Measurements from ENCODE around the gene ENGASE. TPM values are rescaled to one million over a fixed set of nuclear protein-coding genes. Genes with fewer than 3 reads are reported as not detected.
"Not testable (repeated sequence)": the region's sequence is repeated elsewhere in the genome, so short reads cannot be mapped to it uniquely, and the experiment has no call there.

The ENGASE gene, protein sequence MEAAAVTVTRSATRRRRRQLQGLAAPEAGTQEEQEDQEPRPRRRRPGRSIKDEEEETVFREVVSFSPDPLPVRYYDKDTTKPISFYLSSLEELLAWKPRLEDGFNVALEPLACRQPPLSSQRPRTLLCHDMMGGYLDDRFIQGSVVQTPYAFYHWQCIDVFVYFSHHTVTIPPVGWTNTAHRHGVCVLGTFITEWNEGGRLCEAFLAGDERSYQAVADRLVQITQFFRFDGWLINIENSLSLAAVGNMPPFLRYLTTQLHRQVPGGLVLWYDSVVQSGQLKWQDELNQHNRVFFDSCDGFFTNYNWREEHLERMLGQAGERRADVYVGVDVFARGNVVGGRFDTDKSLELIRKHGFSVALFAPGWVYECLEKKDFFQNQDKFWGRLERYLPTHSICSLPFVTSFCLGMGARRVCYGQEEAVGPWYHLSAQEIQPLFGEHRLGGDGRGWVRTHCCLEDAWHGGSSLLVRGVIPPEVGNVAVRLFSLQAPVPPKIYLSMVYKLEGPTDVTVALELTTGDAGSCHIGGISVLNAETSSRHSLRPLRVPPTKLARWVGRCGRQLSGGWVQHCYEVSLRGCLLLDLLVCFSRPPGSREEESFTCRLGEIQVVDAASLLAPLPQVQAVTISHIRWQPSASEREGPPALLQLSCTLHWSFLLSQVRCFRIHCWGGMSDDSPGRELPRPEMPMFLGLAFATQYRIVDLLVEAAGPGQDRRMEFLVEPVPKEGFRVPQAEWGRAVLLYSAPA
- 51.0 and 51.4 TPM in 2 replicates for total RNA-seq

GRCh38 chr17:79074649-79075445 lies at the start of gene ENGASE:
Gene ENGASE, plus strand, starts transcription at chr17:79074824. Its CDS starts 121 bp downstream, at chr17:79074945.
- intact Hi-C loops (cut with micrococcal nuclease): loop anchor here (1.0 to 5.0 kb wide), 2 partner anchors 10 to 317 kb away; no protein-coding TSS in a partner anchor

DNA sequence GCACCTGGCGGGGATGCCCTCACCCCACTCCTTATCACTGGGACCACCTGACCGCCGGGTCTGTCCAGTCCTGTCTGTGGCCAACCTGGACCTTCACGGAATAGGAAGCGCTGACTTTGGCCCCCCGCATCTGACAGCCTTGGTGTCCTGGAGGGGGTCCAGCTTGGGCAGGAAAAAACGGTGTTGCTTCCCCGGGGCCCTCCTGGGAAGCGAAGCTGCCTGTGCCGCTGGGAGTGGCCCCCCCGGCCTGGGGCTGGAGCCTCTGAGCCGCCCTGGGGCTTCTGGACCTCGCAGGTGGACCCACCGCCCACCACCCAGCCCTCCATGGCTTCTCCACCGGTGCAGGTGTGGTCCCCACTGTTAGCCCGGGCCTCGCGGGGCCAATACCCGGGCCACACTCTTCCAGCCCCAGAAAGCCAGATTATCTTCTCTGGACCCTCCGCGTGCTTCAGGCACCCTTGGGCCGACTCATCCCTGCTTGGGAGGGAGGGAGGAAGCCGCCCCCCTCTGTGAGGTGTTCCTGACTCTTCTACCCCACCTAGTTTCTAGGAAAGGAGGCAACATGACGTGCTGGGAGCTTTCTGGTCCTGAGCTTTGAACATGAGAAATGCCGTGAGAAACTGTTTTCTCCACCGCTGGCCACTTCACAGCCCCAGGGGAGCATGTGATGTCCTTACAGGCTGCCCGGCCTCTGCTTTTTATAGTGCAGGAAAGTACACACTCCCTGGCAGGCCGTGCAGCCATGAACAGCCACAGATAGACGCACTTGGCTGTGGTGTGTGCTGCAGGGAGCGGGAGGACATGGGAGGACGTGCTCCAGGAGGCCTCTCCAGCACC lies 49.5 kb upstream of the ENGASE start:
- Mint-ChIP-seq H3K27me3 (ENCODE audit: low read depth) (peaks cover 53% of the 10 kb centered on the region), H3K36me3 (ENCODE audit: low read depth) (no peaks in the 10 kb centered on the region), H3K4me3 (ENCODE audit: low read depth) (peak overlapping the region; percentile 30), H3K9me3 (no peaks in the 10 kb centered on the region), H3K4me1 (ENCODE audit: low read depth) (peaks cover 4% of the 10 kb centered on the region), H3K27ac (no peak overlapping the region)
- intact Hi-C loops (cut with micrococcal nuclease): no loop called here
- no peak for DNase-seq (ENCODE audit: low spot score)

More at GRCh38 chr17:79074649-79075445, at the start of gene ENGASE:
- peak within 1 kb of the TSS; percentile 82 for H3K4me3 Mint-ChIP-seq (ENCODE audit: low read depth)
- peaks cover 7% of the 10 kb centered on the region for H3K4me1 Mint-ChIP-seq (ENCODE audit: low read depth)
- peaks cover 3% of the 10 kb centered on the region for H3K27me3 Mint-ChIP-seq (ENCODE audit: low read depth)
- peaks cover 11% of the 10 kb centered on the region for H3K36me3 Mint-ChIP-seq (ENCODE audit: low read depth)
- no peaks in the 10 kb centered on the region for H3K9me3 Mint-ChIP-seq
- peak within 1 kb of the TSS; percentile 60 for H3K27ac Mint-ChIP-seq
- DNase-seq (ENCODE audit: low spot score): peak; percentile 93

GRCh38 chr17:79026376-79027273 lies 48.0 kb upstream of the ENGASE start:
- no peak overlapping the region for H3K27ac Mint-ChIP-seq
- H3K4me3 Mint-ChIP-seq (ENCODE audit: low read depth): no peak overlapping the region
- H3K27me3 Mint-ChIP-seq (ENCODE audit: low read depth): peaks cover 43% of the 10 kb centered on the region
- no peaks in the 10 kb centered on the region for H3K36me3 Mint-ChIP-seq (ENCODE audit: low read depth)
- intact Hi-C loops (cut with micrococcal nuclease): no loop called here
- H3K4me1 Mint-ChIP-seq (ENCODE audit: low read depth): peaks cover 4% of the 10 kb centered on the region
- DNase-seq (ENCODE audit: low spot score): no peak
- H3K9me3 Mint-ChIP-seq: no peaks in the 10 kb centered on the region

- intact Hi-C loops (cut with micrococcal nuclease): no loop called here
- no peak for DNase-seq (ENCODE audit: low spot score)
- no peak overlapping the region for H3K4me3 Mint-ChIP-seq (ENCODE audit: low read depth)
These were observed 47.2 kb upstream of the ENGASE start for GRCh38 chr17:79027274-79027924.

DNA sequence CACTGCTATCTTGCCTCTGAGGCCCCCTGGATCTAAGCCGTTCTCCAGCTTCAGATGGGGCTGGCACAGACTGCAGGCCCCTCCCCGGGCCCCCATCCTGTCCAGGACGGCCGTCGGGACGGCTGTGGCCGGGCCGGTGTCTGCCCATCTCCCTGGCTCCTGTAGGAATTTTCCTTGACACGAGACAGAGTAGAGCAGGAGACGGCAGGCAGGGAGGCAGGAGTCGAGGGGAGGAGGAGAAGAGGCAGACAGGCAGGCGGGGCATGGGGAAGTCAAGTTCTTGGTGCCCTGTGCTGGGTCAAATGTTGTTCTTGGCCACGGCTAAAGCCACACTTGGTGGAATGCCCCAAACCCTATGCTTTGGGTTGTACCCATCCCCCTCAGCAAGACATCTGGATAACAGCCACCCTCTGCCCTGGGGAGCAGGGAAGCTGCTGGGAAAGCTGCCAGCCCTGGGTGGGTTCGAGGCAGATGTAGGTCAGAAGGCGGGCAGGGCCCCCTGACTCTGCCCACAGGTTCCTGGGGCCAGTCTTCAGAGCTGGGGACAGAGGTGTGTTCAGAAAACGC lies 46.6 kb upstream of the ENGASE start:
- Mint-ChIP-seq H3K27me3 (ENCODE audit: low read depth) (peaks cover 40% of the 10 kb centered on the region), H3K4me1 (ENCODE audit: low read depth) (peaks cover 4% of the 10 kb centered on the region), H3K36me3 (ENCODE audit: low read depth) (no peaks in the 10 kb centered on the region), H3K4me3 (ENCODE audit: low read depth) (no peak overlapping the region), H3K27ac (no peak overlapping the region), H3K9me3 (no peaks in the 10 kb centered on the region)
- intact Hi-C loops (cut with micrococcal nuclease): no loop called here
- no peak for DNase-seq (ENCODE audit: low spot score)

More at GRCh38 chr17:79027274-79027924, 47.2 kb upstream of the ENGASE start:
- Mint-ChIP-seq H3K4me1 (ENCODE audit: low read depth) (peaks cover 4% of the 10 kb centered on the region), H3K9me3 (no peaks in the 10 kb centered on the region), H3K27me3 (ENCODE audit: low read depth) (peaks cover 44% of the 10 kb centered on the region), H3K27ac (no peak overlapping the region), H3K36me3 (ENCODE audit: low read depth) (no peaks in the 10 kb centered on the region)

GRCh38 chr17:79028496-79029326 lies 45.9 kb upstream of the ENGASE start:
- Mint-ChIP-seq H3K9me3 (no peaks in the 10 kb centered on the region), H3K4me3 (ENCODE audit: low read depth) (no peak overlapping the region), H3K27ac (no peak overlapping the region), H3K4me1 (ENCODE audit: low read depth) (peaks cover 4% of the 10 kb centered on the region), H3K36me3 (ENCODE audit: low read depth) (no peaks in the 10 kb centered on the region), H3K27me3 (ENCODE audit: low read depth) (peaks cover 33% of the 10 kb centered on the region)
- intact Hi-C loops (cut with micrococcal nuclease): no loop called here
- no peak for DNase-seq (ENCODE audit: low spot score)

- Mint-ChIP-seq H3K4me1 (ENCODE audit: low read depth) (peaks cover 2% of the 10 kb centered on the region), H3K4me3 (ENCODE audit: low read depth) (no peak overlapping the region), H3K27ac (no peak overlapping the region), H3K9me3 (no peaks in the 10 kb centered on the region), H3K36me3 (ENCODE audit: low read depth) (no peaks in the 10 kb centered on the region), H3K27me3 (ENCODE audit: low read depth) (peaks cover 29% of the 10 kb centered on the region)
- no peak for DNase-seq (ENCODE audit: low spot score)
- intact Hi-C loops (cut with micrococcal nuclease): no loop called here
These were observed 45.2 kb upstream of the ENGASE start for GRCh38 chr17:79029327-79030009.

GRCh38 chr17:79030636-79031035 lies 44.0 kb upstream of the ENGASE start:
- intact Hi-C loops (cut with micrococcal nuclease); H3K4me1 Mint-ChIP-seq (ENCODE audit: low read depth); H3K9me3 Mint-ChIP-seq; DNase-seq (ENCODE audit: low spot score); H3K27ac Mint-ChIP-seq; H3K4me3 Mint-ChIP-seq (ENCODE audit: low read depth); H3K36me3 Mint-ChIP-seq (ENCODE audit: low read depth): not testable (repeated sequence)
- H3K27me3 Mint-ChIP-seq (ENCODE audit: low read depth): peaks cover 20% of the 10 kb centered on the region

- Mint-ChIP-seq H3K27me3 (ENCODE audit: low read depth) (peaks cover 11% of the 10 kb centered on the region), H3K27ac (no peak overlapping the region), H3K4me1 (ENCODE audit: low read depth) (no peaks in the 10 kb centered on the region), H3K9me3 (no peaks in the 10 kb centered on the region), H3K4me3 (ENCODE audit: low read depth) (no peak overlapping the region), H3K36me3 (ENCODE audit: low read depth) (no peaks in the 10 kb centered on the region)
- intact Hi-C loops (cut with micrococcal nuclease): no loop called here
- DNase-seq (ENCODE audit: low spot score): no peak
These were observed 42.4 kb upstream of the ENGASE start for GRCh38 chr17:79031996-79032875.
